SK-N-SH (cell line): ENCODE measurements around the gene PDLIM4. TPM values are rescaled to one million over a fixed set of nuclear protein-coding genes. Genes with fewer than 3 reads are reported as not detected.

Experiments used
- CTCF ChIA-PET: fragments of 300-600, 350-600 bp; formaldehyde crosslinking; extraction: SDS; loops from one replicate; lab custom pipeline; 2021; lab: Yijun Ruan, JAX
- POLR2A ChIA-PET: fragments of 350-600 bp; sonication (Branson Sonifier 250); formaldehyde crosslinking; extraction: SDS; loops from one replicate; lab custom pipeline; 2020; ENCODE audit warnings: antibody characterized with exemption, inconsistent platforms; lab: Yijun Ruan, JAX
- DNase-seq: peaks from one replicate; pipeline ENCODE4 v3.0.0; 2012
- H2AFZ ChIP-seq: fragments of 200-600 bp; sonication (generic); 2 replicates; pipeline ENCODE4 v1.8.1; 2016; ENCODE audit warnings: antibody characterized with exemption, mild to moderate bottlenecking, low read depth
- H3F3A ChIP-seq: fragments of 200-600 bp; sonication (generic); replicated peaks from 2 replicates; pipeline ENCODE3; 2016; ENCODE audit warnings: antibody characterized with exemption, mild to moderate bottlenecking; ENCODE audit not compliant: insufficient read depth
- H3K27ac ChIP-seq, 2 experiments: fragments of 200-500 bp in 1 of 2; fragments of 200-600 bp in 1 of 2; sonication (Bioruptor generic) in 1 of 2; sonication (generic), shearing (Covaris generic) in 1 of 2; 2 replicates each; pipeline versions ENCODE4 v1.5.1 to v1.6.1; 2014 to 2016; ENCODE audit warnings: low read depth in 2 of 2, inconsistent platforms in 1 of 2, low read length in 1 of 2, mild to moderate bottlenecking in 1 of 2, mixed read lengths in 1 of 2
- H3K27me3 ChIP-seq: fragments of 200-600 bp; sonication (generic), shearing (Covaris generic); 2 replicates; pipeline ENCODE4 v1.6.1; 2016; ENCODE audit warnings: mixed run types; ENCODE audit not compliant: insufficient read depth
- H3K36me3 ChIP-seq, 2 experiments: fragments of 200-500 bp in 1 of 2; fragments of 200-600 bp in 1 of 2; sonication (Bioruptor generic) in 1 of 2; sonication (generic) in 1 of 2; replicated peaks in 1 of 2; 2 replicates each; pipeline versions ENCODE3 to v1.5.1; 2014 to 2016; ENCODE audit warnings: low read length in 1 of 2, mild to moderate bottlenecking in 1 of 2; ENCODE audit not compliant: insufficient read depth in 2 of 2, control insufficient read depth in 1 of 2
- H3K4me1 ChIP-seq, 2 experiments: fragments of 200-500 bp in 1 of 2; fragments of 200-600 bp in 1 of 2; sonication (Bioruptor generic) in 1 of 2; sonication (generic), shearing (Covaris generic) in 1 of 2; 2 replicates each; pipeline versions ENCODE4 v1.5.1 to v1.6.1; 2014 to 2016; ENCODE audit warnings: low read depth in 1 of 2, low read length in 1 of 2, mixed run types in 1 of 2; ENCODE audit not compliant: insufficient read depth in 2 of 2, control insufficient read depth in 1 of 2
- H3K4me2 ChIP-seq: fragments of 200-600 bp; sonication (generic), shearing (Covaris generic); 2 replicates; pipeline ENCODE4 v1.6.1; 2017; ENCODE audit warnings: mixed run types
- H3K4me3 ChIP-seq, 2 experiments: fragments of 200-500 bp in 1 of 2; fragments of 200-600 bp in 1 of 2; sonication (Bioruptor generic) in 1 of 2; sonication (generic), shearing (Covaris generic) in 1 of 2; 2 replicates each; pipeline versions ENCODE4 v1.5.1 to v1.8.1; 2014 to 2016; ENCODE audit warnings: low read depth in 2 of 2, inconsistent platforms in 1 of 2, low read length in 1 of 2, mild to moderate bottlenecking in 1 of 2, mixed read lengths in 1 of 2, moderate library complexity in 1 of 2
- H3K79me2 ChIP-seq: fragments of 200-600 bp; sonication (generic); 2 replicates; pipeline ENCODE4 v1.8.1; 2017; ENCODE audit warnings: mild to moderate bottlenecking; ENCODE audit not compliant: insufficient read depth
- H3K9ac ChIP-seq: fragments of 200-600 bp; sonication (generic); 2 replicates; pipeline ENCODE4 v1.6.1; 2017; ENCODE audit warnings: mixed run types
- H3K9me2 ChIP-seq: fragments of 200-600 bp; sonication (generic); 2 replicates; pipeline ENCODE4 v1.6.1; 2017; ENCODE audit warnings: mixed run types
- H3K9me3 ChIP-seq: fragments of 200-600 bp; sonication (generic); 2 replicates; pipeline ENCODE4 v1.6.1; 2017; ENCODE audit warnings: mixed run types, mild to moderate bottlenecking, moderate library complexity
- H4K20me1 ChIP-seq: fragments of 200-600 bp; sonication (generic); 2 replicates; pipeline ENCODE4 v1.6.1; 2017; ENCODE audit warnings: mild to moderate bottlenecking, mixed run types; ENCODE audit not compliant: insufficient read depth
- CHD2 ChIP-seq: fragments of 150-350 bp; IDR thresholded peaks from 2 replicates; pipeline ENCODE4 v1.6.1; 2018; ENCODE audit warnings: low read length; ENCODE audit not compliant: partially characterized antibody
- EZH2phosphoT487 ChIP-seq: fragments of 200-600 bp; sonication (generic); IDR thresholded peaks from 2 replicates; pipeline ENCODE4 v1.6.1; 2017; ENCODE audit warnings: low read depth, mixed run types, mild to moderate bottlenecking, antibody characterized with exemption, moderate library complexity, borderline replicate concordance
- FOSL2 ChIP-seq: IDR thresholded peaks from 2 replicates; pipeline ENCODE4 v1.4.0; 2012; ENCODE audit warnings: low read depth, mild to moderate bottlenecking, moderate library complexity, borderline replicate concordance
- GATA2 ChIP-seq: sonication (generic); formaldehyde crosslinking; IDR thresholded peaks from 2 replicates; pipeline ENCODE4 v1.5.0; 2020; ENCODE audit warnings: mild to moderate bottlenecking, missing genetic modification reagents
- MEF2A ChIP-seq: IDR thresholded peaks from 2 replicates; pipeline ENCODE4 v1.4.0; 2012; ENCODE audit warnings: low read depth, borderline replicate concordance
- MXI1 ChIP-seq: IDR thresholded peaks from 2 replicates; pipeline ENCODE4 v1.6.1; 2012; ENCODE audit warnings: mild to moderate bottlenecking, low read depth, low read length, improper control_type of control experiment
- POLR2AphosphoS5 ChIP-seq: IDR thresholded peaks from 2 replicates; pipeline ENCODE4 v1.6.1; 2012; ENCODE audit warnings: low read depth, low read length
- RAD21 ChIP-seq: IDR thresholded peaks from 2 replicates; pipeline ENCODE4 v1.6.1; 2012; ENCODE audit warnings: mild to moderate bottlenecking, low read length
- RXRA ChIP-seq: IDR thresholded peaks from 2 replicates; pipeline ENCODE4 v1.4.0; 2012; ENCODE audit warnings: low read depth, mild to moderate bottlenecking, borderline replicate concordance
- TCF12 ChIP-seq: IDR thresholded peaks from 2 replicates; pipeline ENCODE4 v1.4.0; 2012
- TEAD4 ChIP-seq: IDR thresholded peaks from 2 replicates; pipeline ENCODE4 v1.4.0; 2012; ENCODE audit warnings: mild to moderate bottlenecking, borderline replicate concordance; ENCODE audit not compliant: insufficient read depth
- YY1 ChIP-seq: IDR thresholded peaks from 2 replicates; pipeline ENCODE4 v1.4.0; 2012; ENCODE audit warnings: low read depth, mild to moderate bottlenecking
- WGBS: methylation state at CpG from one replicate; pipeline ENCODE4 v1.1.6; 2017; ENCODE audit warnings: low lambda C conversion rate; 5-methylcytosine and 5-hydroxymethylcytosine counted together
- polyA plus RNA-seq, 3 experiments: library from polyadenylated mRNA; depleted of rRNA; stranded (reverse); fragments of >200 nt; gene quantifications; 2 replicates each; pipeline ENCODE4 v1.2.3, GENCODE V29; 2012
- TF ChIP-seq, protein P1 (sequence below): fragments of 200-600 bp; sonication (generic); IDR thresholded peaks from 2 replicates; pipeline ENCODE4 v1.6.1; 2017; ENCODE audit warnings: antibody characterized with exemption, mild to moderate bottlenecking, moderate library complexity
- TF ChIP-seq, protein P2 (sequence below): IDR thresholded peaks from 2 replicates; pipeline ENCODE4; 2012
- TF ChIP-seq, protein P3 (sequence below): IDR thresholded peaks from 2 replicates; pipeline ENCODE4 v1.4.0; 2012; ENCODE audit warnings: low read depth, borderline replicate concordance
- TF ChIP-seq, protein P4 (sequence below): fragments of 150-350 bp; IDR thresholded peaks from 2 replicates; pipeline ENCODE4 v1.6.1; 2016; ENCODE audit warnings: mild to moderate bottlenecking, low read depth, low read length

PDLIM4 gene
- polyA plus RNA-seq, 1 of the 3 experiments (the other 2 are of a cell fraction) = 57.1 TPM

DNA sequence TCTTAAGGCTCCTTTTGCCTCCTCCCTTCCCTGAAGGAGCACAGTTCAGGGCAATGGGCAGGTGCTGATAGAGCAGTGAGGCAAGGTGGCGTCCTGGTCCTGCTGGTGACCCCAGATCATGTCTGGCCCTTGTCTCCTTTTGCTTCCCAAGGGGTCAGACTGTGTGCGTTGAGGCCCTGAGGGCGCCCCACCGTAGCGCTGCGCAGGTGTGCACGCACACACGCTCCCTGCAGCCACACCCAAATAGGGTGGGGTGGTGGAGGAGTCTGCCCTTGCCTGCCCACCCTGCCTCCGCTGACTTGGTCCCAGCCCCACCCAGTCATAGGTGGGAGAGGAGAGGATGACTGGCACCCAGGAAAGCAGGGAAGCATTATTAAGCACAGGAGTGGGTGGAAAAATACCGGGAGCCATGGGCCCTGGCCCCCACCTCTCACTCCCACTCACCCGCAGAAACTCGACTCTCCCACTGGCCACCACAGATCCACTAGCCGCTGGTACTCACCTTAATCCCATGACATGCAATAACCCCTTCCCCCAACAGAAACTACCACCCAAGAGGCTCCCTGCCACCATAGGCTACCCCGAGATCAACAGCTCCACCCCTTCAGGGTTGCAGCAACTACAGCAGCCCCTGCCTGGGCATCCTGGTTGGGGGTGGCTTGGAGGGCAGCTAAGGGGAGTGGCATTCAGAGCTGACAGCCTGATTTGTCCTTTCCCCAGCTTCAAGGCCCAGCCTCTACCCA is 16.7 kb downstream of the PDLIM4 start:
- H3K36me3 ChIP-seq = peaks cover 6 to 21% of the 10 kb centered on the region in 2 experiments
- POLR2A ChIA-PET = no interaction called here
- H4K20me1 ChIP-seq = no peaks in the 10 kb centered on the region

DNA sequence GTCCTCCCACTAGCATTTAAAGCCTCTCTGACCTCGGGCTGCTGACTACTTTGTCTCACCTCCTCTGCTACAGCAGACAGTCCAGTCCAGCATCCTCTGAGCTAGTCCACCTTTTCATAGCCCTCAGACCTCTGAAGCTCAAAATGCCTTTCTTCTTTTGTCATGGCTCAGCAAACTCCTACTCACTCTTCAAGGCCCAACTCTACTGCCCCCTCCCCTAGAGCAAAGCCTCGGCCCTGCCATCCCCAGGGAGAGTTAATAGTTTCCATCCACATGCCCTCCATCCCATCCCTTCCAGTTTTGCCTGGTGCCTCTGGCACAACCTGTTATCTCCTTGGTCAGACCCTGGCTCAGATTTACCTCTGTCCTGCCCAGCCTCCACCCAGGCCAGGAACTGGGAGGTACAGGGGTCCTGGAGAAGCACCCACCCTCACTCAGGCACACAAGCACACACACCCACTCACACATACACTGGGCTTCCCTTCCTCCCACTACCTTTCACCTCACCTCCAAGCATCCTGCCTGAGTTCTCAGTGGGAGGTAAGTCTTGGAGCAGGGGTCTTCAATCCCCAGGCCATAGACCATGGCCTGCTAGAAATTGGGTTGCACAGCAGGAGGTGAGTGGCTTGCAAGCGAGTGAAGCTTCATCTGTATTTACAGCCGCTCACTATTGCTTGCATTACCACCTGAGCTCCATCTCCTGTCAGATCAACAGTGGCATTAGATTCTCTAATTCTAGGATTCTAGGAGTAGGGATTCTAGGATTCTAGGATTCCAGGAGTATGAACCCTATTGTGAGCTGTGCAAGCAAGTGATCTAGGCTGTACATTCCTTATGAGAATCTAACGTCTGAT is 18.1 kb downstream of the PDLIM4 start:
- POLR2A ChIA-PET = no interaction called here
- no peak overlapping the region for H3K4me2 ChIP-seq
- no peak overlapping the region for H3K27ac ChIP-seq
- DNase-seq = no peak
- no peak overlapping the region for H3K4me3 ChIP-seq
- H4K20me1 ChIP-seq = no peaks in the 10 kb centered on the region
- H3F3A ChIP-seq = no peaks in the 10 kb centered on the region
- H3K4me1 ChIP-seq = peaks cover 0 to 8% of the 10 kb centered on the region in 2 experiments; a peak in 1 of 4 replicates
- no peak overlapping the region for H3K9ac ChIP-seq
- H3K79me2 ChIP-seq = no peaks in the 10 kb centered on the region
- TF ChIP-seq, protein P1, sequence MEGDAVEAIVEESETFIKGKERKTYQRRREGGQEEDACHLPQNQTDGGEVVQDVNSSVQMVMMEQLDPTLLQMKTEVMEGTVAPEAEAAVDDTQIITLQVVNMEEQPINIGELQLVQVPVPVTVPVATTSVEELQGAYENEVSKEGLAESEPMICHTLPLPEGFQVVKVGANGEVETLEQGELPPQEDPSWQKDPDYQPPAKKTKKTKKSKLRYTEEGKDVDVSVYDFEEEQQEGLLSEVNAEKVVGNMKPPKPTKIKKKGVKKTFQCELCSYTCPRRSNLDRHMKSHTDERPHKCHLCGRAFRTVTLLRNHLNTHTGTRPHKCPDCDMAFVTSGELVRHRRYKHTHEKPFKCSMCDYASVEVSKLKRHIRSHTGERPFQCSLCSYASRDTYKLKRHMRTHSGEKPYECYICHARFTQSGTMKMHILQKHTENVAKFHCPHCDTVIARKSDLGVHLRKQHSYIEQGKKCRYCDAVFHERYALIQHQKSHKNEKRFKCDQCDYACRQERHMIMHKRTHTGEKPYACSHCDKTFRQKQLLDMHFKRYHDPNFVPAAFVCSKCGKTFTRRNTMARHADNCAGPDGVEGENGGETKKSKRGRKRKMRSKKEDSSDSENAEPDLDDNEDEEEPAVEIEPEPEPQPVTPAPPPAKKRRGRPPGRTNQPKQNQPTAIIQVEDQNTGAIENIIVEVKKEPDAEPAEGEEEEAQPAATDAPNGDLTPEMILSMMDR = no peak
- TF ChIP-seq, protein P2, sequence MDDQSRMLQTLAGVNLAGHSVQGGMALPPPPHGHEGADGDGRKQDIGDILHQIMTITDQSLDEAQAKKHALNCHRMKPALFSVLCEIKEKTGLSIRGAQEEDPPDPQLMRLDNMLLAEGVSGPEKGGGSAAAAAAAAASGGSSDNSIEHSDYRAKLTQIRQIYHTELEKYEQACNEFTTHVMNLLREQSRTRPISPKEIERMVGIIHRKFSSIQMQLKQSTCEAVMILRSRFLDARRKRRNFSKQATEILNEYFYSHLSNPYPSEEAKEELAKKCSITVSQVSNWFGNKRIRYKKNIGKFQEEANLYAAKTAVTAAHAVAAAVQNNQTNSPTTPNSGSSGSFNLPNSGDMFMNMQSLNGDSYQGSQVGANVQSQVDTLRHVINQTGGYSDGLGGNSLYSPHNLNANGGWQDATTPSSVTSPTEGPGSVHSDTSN = no peak
- no peak for TF ChIP-seq RAD21
- TF ChIP-seq TCF12 = no peak
- TF ChIP-seq, all 33 proteins: peak for 0
- Histone ChIP-seq H2AFZ (no peak overlapping the region), H3K36me3 (peaks cover 6 to 15% of the 10 kb centered on the region in 2 experiments), H3K9me3 (no peaks in the 10 kb centered on the region), H3K9me2 (no peaks in the 10 kb centered on the region), H3K27me3 (no peaks in the 10 kb centered on the region)
- CTCF ChIA-PET = interaction anchor here (1.0 to 1.6 kb wide), 5 partner anchors 11 to 111 kb away, joined by 3 to 8 read pairs (median 3); no protein-coding TSS in a partner anchor
- 82% methylated on average over 5 of the region's 5 CpGs for WGBS

More for the DNA sequence above, 16.7 kb downstream of the PDLIM4 start:
- Histone ChIP-seq H3K4me1 (peaks cover 3 to 22% of the 10 kb centered on the region in 2 experiments; a peak in 2 of 4 replicates), H3K79me2 (no peaks in the 10 kb centered on the region), H3K9me2 (no peaks in the 10 kb centered on the region), H3F3A (no peaks in the 10 kb centered on the region), H3K9ac (no peak overlapping the region), H3K4me3 (no peak overlapping the region), H3K27me3 (no peaks in the 10 kb centered on the region), H2AFZ (no peak overlapping the region), H3K4me2 (no peak overlapping the region), H3K9me3 (no peaks in the 10 kb centered on the region), H3K27ac (no peak overlapping the region)
- CTCF ChIA-PET = interaction anchor here (1.1 to 2.5 kb wide), 4 partner anchors 12 to 95 kb away, joined by 3 to 23 read pairs (median 9); partner anchors contain the start of gene SLC22A5
- DNase-seq = no peak
- WGBS = 95% methylated on average over 14 of the region's 14 CpGs
- no peak for TF ChIP-seq MXI1
- no peak for TF ChIP-seq CHD2
- no peak for TF ChIP-seq TEAD4
- TF ChIP-seq FOSL2 = no peak
- no peak for TF ChIP-seq GATA2 (CRISPR knock-in tag)
- TF ChIP-seq POLR2AphosphoS5 = no peak
- no peak for TF ChIP-seq EZH2phosphoT487
- TF ChIP-seq, protein P3, sequence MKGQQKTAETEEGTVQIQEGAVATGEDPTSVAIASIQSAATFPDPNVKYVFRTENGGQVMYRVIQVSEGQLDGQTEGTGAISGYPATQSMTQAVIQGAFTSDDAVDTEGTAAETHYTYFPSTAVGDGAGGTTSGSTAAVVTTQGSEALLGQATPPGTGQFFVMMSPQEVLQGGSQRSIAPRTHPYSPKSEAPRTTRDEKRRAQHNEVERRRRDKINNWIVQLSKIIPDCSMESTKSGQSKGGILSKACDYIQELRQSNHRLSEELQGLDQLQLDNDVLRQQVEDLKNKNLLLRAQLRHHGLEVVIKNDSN = no peak
- TF ChIP-seq, protein P4, sequence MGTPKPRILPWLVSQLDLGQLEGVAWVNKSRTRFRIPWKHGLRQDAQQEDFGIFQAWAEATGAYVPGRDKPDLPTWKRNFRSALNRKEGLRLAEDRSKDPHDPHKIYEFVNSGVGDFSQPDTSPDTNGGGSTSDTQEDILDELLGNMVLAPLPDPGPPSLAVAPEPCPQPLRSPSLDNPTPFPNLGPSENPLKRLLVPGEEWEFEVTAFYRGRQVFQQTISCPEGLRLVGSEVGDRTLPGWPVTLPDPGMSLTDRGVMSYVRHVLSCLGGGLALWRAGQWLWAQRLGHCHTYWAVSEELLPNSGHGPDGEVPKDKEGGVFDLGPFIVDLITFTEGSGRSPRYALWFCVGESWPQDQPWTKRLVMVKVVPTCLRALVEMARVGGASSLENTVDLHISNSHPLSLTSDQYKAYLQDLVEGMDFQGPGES = no peak
- no peak for TF ChIP-seq YY1
- no peak for TF ChIP-seq RXRA
- no peak for TF ChIP-seq MEF2A
